UCSD-AML1 (cell line): ENCODE measurements around the gene GJC2.

Experiments
- DNase-seq: peaks from one replicate; lab custom pipeline; 2025; ENCODE audit not compliant: unreplicated experiment; lab: John Stamatoyannopoulos, UW

The GJC2 gene

DNA sequence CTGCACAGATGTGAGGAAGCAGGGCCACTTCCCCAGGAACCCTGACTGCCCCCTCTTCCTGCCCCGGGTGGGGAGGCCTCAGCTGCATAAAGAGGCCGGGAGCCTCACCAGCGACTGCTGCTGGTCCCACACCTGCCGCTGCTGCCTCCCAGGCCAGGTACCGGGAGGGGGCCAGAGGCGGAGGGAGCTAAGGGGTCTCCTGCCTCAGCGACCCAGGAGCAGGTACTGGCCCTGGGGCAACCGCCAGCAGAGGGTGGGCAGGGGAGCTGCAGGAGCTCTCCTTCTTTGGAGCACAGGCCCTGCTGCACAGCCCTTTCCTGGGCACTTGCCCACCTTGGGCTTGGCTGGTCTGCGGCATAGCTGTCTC, 6.8 kb downstream of the GJC2 start:
- DNase-seq: no peak

DNA sequence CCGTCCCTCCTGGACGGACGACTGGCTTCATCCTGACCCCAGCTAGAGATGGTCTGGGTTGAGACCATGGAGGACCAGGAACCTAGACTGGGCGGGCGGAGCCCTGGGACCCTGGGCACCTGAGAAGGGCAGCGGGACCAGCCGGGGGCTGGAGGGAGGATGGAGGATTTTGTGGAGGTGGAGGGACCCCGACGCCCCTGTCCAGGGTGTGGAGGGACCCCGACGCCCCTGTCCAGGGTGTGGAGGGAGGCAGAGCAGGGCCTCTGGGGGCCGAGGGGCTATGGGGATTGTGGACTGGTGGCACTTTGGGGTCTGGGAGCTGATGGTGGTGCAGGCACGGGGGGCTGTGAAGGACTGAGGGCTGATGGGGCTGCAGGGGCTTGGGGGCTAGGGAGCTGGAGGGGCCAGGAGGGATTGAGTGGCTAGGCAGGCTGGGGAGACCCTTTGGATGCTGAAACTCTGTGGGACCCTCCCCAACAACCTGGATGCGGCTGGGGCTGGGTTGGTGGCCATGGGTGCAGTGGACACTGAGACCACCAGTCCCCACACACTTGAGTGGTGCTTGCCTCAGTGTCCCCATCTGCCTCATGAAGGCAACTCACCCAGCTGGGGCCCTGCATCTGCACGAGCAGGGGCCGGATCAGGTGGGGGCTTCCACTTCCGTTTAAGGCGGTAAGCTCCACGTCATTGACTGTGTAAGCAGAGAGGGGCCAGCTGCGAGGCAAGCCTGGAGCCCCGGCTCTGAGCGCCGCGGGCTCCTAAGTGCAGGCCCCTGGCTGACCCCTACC, 7.4 kb downstream of the GJC2 start:
- no peak for DNase-seq

DNA sequence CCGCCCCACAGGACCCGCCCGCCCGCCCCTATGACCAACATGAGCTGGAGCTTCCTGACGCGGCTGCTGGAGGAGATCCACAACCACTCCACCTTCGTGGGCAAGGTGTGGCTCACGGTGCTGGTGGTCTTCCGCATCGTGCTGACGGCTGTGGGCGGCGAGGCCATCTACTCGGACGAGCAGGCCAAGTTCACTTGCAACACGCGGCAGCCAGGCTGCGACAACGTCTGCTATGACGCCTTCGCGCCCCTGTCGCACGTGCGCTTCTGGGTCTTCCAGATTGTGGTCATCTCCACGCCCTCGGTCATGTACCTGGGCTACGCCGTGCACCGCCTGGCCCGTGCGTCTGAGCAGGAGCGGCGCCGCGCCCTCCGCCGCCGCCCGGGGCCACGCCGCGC, 8.0 kb downstream of the GJC2 start:
- no peak for DNase-seq

DNA sequence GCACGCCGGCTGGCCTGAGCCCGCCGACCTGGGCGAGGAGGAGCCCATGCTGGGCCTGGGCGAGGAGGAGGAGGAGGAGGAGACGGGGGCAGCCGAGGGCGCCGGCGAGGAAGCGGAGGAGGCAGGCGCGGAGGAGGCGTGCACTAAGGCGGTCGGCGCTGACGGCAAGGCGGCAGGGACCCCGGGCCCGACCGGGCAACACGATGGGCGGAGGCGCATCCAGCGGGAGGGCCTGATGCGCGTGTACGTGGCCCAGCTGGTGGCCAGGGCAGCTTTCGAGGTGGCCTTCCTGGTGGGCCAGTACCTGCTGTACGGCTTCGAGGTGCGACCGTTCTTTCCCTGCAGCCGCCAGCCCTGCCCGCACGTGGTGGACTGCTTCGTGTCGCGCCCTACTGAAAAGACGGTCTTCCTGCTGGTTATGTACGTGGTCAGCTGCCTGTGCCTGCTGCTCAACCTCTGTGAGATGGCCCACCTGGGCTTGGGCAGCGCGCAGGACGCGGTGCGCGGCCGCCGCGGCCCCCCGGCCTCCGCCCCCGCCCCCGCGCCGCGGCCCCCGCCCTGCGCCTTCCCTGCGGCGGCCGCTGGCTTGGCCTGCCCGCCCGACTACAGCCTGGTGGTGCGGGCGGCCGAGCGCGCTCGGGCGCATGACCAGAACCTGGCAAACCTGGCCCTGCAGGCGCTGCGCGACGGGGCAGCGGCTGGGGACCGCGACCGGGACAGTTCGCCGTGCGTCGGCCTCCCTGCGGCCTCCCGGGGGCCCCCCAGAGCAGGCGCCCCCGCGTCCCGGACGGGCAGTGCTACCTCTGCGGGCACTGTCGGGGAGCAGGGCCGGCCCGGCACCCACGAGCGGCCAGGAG, 8.6 kb downstream of the GJC2 start:
- no peak for DNase-seq

DNA sequence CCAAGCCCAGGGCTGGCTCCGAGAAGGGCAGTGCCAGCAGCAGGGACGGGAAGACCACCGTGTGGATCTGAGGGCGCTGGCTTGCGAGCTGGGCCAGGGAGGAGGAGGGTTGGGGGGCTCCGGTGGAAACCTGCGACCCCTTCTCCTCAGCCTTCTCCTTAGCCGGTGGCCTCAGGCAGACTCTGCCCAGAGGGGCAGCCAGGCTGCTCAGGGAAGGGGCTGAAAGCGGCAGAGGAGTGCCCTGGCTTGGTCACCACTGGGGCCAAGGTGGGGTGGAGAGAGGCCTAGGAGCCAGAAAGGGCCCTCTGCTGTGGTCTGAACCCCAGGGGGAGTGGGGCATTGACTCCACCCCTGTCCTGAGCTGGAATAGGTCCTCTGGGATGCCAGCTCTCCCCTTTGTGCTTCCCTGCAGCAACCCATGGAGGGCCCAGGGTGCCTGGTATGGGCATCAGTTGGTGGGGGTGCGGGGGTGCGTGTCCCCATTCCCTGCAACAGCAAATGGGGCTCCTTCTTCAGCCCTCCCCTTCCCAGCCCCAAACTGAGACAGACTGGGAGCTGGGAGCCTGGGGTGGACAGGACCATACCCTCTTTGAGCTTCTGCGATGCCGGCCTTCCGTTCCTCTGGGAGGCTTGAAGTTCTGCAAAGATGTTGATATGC, 9.4 kb downstream of the GJC2 start:
- DNase-seq: no peak

DNA sequence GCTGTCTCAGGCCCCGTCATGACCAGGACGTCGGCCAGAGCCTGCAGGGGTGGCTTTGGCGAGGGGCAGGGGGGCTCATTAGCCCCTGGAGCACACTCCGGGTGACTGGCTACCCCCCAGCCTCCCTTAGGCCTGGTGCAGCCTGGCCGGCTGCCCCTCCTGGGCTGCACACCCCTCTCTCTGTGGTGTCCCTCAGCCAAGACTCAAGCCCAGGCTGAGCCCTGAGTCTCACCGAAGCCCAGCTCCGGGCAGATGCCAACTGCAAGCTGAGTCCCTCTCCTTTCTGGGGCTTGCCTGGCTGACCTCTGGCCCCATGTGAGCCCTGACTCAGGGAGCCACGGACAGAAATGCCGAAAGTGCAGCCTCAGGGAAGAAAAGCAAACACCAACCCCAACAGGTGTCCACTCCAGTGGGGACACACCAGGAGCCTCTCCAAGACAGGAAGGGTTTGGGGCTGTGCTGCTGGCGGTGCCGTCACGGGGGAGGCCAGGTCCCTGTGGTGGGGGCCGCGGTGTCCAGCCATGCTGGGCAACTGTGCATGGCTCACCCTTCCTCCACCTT, 10.6 kb downstream of the GJC2 start:
- DNase-seq: no peak

DNA sequence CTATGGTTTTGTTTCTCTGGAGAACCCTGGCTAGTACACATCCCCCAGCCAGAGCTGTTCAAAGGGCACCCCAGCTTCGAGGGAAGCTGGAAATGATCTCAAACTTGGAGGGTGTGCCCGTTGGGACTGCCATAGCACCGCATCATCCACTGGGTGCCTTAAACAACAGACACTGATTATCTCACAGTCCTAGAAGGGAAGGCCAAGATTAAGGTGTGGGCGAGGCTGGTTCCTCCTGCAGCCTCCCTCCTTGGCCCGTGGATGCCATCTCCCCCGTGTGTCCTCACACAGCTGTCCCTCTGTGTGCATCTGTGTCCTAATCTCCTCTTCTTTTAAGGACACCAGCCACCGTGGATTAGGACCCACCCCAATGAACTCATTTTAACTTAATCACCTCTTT, 11.6 kb downstream of the GJC2 start:
- no peak for DNase-seq

DNA sequence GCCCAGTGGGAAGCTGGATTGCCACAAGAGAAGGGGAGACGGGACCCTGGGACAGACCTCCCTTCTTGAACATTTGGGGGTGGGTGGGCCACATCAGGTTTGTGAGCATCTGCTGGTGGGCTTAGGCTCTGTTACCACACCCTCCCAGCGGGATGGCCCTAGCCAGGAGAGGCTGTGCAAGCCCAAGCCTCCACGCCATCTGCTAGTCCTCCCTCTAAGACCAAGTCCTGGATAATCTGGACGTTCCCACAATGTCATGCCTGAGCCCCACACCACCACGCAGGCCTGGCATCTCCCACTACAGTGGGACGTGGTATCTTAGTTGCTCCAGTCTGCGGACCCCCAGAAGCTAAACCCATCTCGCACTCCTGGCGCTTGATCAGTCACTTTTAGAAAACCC, 12.1 kb downstream of the GJC2 start:
- DNase-seq: no peak

DNA sequence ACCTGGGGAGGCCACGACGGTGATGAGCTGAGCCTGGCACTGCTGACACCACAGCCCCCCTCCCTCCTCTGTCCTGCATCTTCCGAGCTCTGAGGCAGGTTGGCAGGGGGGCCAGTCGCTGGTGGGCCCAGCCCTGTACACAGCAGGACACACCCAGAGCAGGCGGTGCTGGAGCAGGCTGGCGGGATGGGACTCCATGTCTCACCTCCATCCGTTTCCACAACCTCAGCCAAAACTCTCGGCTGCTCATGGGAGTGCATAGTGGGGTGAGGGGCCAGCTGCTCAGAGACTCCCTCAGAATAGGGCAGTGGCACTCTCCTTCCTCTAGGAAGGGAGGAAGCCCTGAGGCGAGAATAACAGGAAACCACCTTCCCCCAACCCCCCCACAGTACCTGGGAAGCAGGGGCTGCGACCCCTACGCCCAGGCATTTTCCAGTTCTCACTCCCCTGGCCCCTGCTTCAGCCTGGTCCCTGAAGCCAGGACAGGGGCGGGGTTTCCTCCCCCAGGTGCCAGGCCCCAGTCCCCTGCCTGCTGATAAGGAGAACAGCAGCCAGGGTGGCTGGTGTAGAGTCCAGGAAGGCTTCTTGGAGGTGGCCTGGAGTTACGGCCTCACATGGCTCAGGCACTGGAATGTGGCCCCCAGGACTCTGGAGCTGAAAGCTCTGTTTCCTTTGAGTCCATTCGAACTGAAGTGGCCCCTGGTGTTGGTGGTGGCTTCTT, 12.7 kb downstream of the GJC2 start:
- DNase-seq: peak; percentile 70

DNA sequence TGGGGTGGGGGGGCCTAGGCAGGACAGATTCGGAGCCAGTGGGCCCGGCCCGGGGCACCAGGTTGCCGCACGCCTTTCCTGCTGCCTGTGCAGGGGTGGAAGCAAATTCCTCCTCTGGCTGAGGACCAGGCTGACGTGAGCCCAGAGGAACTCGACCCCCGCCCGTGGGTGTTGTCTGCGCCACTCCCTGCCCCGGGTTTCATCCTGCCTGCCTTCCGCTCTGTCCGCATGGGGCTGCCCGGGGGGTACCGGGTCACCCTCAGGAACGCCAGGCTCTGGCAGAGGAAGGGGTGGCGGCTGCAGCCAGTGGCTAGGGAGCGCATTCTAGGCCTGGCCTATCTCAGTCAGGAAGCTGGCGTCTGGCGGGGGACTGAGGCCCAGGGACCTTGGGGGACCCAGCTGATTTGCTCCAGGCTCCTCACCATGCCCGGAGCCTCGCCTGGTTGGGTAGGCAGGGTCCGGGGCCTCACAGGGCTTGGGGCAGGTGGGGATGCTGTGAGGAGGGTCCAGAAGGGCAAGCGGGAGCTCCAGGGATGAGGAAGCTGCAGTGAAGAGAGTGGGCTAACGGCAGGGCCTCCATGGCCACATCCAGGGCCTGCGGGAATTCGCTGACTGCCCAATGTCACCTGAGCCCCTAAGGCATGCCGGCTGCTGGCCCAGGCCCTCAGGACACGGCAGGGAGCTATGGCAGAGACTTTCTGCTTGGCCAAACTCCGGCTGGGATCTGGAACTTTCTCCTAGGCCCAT, 13.4 kb downstream of the GJC2 start:
- DNase-seq: peak; percentile 70

DNA sequence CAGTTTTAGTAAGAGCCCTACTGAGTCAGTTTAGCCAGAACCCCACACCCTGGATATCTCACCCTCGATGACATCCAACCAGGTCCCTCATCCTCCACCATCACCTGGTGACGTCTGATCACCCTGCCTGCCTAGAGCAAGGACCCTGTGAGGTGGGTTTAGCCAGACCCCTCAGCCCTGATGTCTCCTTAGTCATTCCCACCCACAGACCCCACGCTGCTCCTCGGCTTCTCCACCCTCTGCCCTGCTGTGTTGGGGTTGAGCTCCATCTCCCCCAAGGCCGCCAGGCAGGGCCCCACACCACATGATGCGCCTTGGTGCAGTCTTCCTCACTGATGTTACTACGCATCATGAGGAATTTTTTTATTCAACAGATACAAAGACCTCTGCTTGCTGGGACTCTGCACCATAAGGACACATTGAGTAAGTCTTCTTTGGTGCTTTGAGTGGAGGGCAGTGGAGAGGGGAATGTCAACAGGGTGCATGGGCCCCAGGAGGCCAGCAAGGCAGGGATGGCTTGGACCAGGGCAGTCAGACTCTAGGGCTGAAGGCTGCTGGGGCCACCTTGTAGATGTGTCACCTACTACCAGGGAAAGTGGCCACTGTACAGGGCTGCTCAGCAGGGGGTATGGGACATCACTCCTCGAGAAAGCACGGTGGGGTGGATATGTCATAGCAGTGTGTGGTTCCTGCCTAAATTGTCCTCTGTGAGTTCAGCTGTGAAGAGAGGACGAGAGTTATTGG, 14.2 kb downstream of the GJC2 start:
- no peak for DNase-seq

DNA sequence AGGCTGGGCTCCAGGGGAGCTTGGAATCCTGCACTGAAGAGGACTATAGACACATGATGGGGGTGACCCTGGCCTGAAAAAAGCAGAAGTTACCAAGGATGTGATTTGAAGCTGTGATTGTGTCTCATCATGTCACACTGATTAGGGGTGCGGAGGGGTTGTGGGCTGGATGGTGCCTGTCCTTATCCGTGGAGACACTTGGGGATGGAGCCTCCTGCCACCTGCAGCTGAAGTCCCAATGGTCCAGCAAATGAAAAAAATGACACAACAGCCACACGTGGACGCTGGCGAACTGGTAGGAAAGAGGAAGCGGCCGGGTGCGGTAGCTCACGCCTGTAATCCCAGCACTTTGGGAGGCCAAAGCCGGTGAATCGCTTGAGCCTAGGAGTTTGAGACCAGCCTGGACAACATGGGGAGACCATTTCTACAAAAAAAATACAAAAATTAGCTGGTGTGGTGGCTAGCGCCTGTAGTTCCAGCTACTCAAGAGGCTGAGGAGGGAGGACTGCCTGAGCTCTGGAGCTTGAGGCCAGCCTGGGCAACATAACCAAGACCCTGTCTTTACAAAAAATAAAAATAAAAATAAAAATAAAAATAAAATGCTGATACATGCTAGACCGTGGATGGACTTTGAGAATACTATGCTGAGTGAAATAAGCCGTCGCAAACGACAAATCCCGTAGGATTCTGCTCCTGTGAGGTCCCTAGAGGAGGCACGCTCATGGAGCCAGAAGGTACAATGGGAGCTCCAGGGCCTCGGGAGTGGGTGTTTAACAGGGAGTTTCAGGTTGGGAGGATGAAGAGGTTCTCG, 15.0 kb downstream of the GJC2 start:
- DNase-seq: no peak

DNA sequence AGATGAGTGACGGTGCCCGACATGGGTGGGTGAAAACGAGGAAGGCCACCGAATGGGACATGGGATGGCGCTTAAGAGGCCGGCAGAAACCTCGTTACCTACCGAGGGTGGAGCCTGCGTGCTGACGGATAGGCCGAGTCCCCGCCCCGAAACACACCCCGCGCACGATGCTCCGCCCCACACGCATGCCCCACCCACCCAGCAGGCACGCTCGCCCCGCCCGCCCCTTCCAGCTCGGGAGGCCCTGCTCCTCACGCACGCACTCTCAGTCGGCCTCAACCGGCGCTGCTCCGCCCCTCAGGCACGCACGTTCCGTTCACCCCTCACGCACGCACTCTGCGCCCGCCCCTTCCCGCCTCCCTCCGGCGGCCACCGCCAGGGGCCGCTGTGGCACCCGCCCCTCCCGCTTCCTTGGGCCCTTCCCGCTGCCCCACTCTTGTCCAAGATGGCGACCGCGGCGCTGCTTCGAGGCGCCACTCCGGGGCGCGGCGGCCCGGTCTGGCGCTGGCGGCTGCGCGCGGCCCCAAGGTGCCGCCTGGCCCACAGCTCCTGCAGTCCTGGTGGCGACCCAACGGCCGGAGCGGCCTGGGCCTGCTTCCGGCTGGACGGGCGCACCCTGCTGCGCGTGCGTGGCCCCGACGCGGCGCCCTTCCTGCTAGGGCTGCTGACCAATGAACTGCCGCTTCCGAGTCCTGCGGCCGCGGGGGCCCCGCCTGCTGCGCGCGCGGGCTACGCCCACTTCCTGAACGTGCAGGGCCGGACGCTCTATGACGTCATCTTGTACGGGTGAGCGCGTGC, 15.8 kb downstream of the GJC2 start, which contains the start of gene IBA57:
TSS of gene IBA57 (plus strand) at position 433 of the 798 bp plus-strand sequence. CDS start at position 446, 13 bp downstream.
- DNase-seq: peak; percentile 99

DNA sequence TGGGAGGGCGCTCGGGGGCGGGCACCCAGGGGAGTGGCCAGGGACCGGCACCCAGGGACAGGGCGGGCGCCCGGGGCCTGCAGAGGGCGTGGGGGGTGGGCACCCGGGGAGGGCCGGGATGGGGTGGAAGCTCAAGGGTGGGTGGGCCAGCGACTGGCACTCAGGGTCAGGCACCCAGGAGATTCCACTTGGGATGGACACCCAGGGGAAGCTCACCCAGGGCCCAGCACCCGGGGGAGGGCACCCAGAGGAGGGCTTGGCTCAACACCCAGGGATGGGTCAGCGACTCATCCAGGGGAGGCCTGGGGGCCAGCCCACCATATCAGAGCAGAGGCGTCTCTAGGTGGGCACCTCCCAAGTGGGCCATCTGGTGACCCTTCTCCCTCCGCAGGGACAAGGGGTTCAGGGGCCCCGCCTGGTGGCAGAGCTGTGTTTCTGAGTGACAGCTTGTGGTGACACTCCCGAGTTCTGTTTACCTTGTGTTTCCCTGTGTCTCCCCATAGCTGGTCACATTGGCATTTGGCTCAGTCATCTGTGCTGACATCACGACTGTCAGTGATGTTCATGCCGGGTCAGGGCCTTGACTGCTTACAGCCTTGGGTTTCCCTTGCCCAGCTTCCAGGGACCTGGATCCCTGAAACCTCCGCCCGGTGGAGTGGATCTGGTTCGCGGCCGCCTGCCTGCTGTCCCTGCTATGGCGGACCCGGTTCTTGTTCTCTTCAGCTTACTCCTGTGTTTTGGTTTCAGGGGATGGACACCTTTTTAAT, 16.6 kb downstream of the GJC2 start:
- peak; percentile 81 for DNase-seq

DNA sequence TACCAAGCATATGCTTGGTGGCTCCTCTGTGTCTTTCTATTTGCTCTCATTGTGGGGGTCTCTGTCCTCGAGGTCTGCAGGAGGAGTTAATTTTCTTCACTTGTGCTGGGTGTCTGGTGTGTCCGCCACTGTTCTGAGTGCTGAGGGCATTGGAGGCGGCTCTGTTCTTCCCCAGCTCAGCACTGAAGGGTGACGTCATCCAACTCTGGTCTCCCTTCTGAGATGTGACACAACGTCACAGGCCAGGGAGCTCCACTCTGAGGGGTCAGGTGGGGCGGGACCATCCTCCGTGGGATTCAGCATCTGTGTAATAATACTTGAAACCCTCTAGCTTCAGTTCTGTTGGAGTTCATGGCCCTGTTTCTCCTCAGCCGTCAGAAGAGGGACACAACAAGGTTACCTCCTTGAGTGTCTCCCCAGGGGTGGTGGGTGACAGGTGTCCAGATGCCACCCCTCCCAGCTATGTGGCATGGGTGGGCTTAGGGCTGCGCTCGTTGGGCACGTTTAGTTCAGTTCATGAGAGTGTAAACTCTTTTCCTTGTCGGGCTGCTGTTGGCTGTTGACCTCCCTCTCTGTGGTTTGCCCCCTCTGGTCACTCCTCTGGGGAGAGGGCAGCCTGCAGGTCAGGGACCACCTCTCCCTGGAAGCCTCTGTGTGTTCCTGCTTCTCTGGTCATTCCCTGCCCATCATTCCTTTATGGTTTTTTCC, 19.0 kb downstream of the GJC2 start:
- no peak for DNase-seq

DNA sequence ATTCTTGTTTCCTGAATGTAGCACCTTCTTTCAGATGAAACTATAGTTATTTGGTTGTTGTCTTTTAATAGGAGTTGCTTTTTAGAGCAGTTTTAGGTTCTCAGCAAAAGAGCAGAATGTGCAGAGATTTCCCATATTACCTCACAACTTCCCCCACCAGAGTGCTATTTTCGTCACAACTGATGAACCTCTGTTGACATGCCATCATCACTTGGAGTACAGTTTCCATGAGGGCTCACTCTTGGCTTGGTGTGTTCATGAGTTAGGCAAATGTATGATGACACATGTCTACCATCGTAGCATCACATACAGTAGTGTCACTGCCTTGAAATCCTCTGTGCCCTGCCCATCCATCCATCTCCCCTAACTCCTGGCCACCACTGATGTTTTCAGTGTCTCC, 19.6 kb downstream of the GJC2 start:
- no peak for DNase-seq
